ENCODE measurements around the gene PRKCH. TPM values are rescaled to one million over a fixed set of nuclear protein-coding genes. Genes with fewer than 3 reads are reported as not detected.

The PRKCH gene
- total and polyA plus RNA-seq, 2 experiments from 2014 or later = 2.4 to 3.5 TPM

DNA sequence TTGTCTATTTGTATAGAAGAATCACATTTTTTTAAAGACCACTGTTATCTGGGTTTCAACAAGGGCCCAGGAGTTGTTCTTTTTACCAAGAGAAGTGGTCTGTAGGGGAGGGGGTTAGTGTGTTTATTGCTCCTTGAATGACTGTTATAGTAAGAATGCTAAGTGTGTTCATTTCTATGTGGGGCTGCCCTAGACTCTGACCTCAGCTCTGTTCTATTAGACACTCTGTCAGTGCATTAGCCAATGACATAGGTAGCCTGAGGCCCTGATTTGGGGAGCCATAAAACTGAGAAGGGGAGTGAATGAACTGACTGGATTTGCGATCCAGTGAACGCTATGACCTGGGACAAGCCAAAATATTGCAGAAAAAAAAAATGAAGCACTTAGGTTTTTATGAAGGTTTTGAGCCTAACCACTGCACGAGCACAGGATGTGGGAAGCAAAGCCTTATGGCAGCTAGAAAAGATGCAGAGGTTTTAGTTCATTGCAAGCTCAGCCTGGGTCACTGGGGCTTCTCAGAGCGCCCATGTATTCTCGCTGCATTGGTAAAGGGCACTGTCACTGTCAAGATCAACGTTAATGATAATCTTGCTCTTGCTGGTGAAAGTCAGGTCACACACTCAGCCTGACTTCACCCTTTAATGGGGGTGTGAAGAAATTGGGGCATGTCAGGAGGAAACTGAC is 63.8 kb downstream of the PRKCH start:
- no peak overlapping the region for H2AFZ ChIP-seq
- H3K4me2 ChIP-seq (ENCODE audit: unreplicated experiment) = no peak overlapping the region
- peaks cover 7% of the 10 kb centered on the region for H3K4me1 ChIP-seq (ENCODE audit: insufficient read depth)
- DNase-seq = no peak
- H3K9me3 ChIP-seq (ENCODE audit: low read depth) = no peaks in the 10 kb centered on the region
- H3K9me2 ChIP-seq (ENCODE audit: insufficient read depth) = no peaks in the 10 kb centered on the region
- H3K9ac ChIP-seq = no peak overlapping the region
- H3K27ac ChIP-seq = no peak overlapping the region
- in situ Hi-C loops (cut with MboI) = no loop called here
- no peaks in the 10 kb centered on the region for H4K20me1 ChIP-seq (ENCODE audit: insufficient read depth)
- TF ChIP-seq EZH2 (IDR thresholded peaks at IDR 0.05; ENCODE audit: insufficient read depth, poor library complexity, severe bottlenecking) (no peak), EZH2phosphoT487 (IDR thresholded peaks at IDR 0.05; ENCODE audit: insufficient read depth, low read depth) (no peak)
- no peaks in the 10 kb centered on the region for H3F3A ChIP-seq (ENCODE audit: insufficient read depth)
- no peaks in the 10 kb centered on the region for H3K36me3 ChIP-seq (ENCODE audit: low read depth)
- 57 to 60% methylated on average over 6 of the region's 6 CpGs for WGBS, 2 experiments (ENCODE audit: low coverage in 1 of 2, low lambda C conversion rate in 2 of 2, missing lambda C conversion rate in 2 of 2)
- H3K27me3 ChIP-seq (replicated peaks; ENCODE audit: insufficient read depth) = peaks cover 18% of the 10 kb centered on the region
- no peak overlapping the region for H3K4me3 ChIP-seq
- no peaks in the 10 kb centered on the region for H3K79me2 ChIP-seq (ENCODE audit: insufficient read depth)

DNA sequence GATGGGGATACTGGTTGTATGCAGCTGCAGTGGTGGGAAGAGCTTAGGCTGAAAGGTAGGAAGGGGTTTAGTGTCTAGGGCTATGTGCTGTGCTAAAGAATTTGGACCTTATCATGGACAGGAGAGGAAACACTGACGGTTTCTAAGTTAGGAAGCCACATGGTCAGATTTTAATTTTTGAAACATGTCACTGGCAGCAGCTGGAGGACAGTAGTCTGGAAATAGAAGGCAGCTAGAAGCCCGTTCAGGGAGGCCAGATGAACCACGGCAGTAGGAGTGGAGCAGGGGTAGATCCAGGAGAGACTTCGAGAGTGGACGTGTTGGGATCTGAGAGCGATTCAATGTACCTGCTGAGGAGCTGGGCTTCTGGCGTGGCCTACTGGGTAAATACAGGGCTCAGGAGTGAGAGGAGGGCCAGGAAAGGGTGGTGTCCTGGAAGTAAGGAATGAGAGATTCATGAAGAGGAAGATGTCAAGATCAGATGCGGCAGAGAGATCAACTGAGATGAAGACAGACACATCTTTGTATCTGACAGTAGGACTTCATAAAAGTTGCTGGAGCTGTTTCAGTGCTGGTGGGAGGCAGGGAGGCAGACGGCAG is 64.9 kb downstream of the PRKCH start:
- Histone ChIP-seq H3K27me3 (replicated peaks; ENCODE audit: insufficient read depth) (peaks cover 9% of the 10 kb centered on the region), H3K79me2 (ENCODE audit: insufficient read depth) (no peaks in the 10 kb centered on the region), H3K9me2 (ENCODE audit: insufficient read depth) (no peaks in the 10 kb centered on the region), H2AFZ (no peak overlapping the region), H4K20me1 (ENCODE audit: insufficient read depth) (no peaks in the 10 kb centered on the region), H3K4me1 (ENCODE audit: insufficient read depth) (peaks cover 7% of the 10 kb centered on the region), H3K9me3 (ENCODE audit: low read depth) (no peaks in the 10 kb centered on the region), H3K4me2 (ENCODE audit: unreplicated experiment) (no peak overlapping the region), H3K9ac (no peak overlapping the region), H3K36me3 (ENCODE audit: low read depth) (no peaks in the 10 kb centered on the region), H3K4me3 (no peak overlapping the region), H3F3A (ENCODE audit: insufficient read depth) (no peaks in the 10 kb centered on the region), H3K27ac (no peak overlapping the region)
- no peak for DNase-seq
- in situ Hi-C loops (cut with MboI) = no loop called here
- WGBS, 2 experiments (ENCODE audit: low coverage in 1 of 2, low lambda C conversion rate in 2 of 2, missing lambda C conversion rate in 2 of 2) = 64 to 66% methylated on average over 9 of the region's 9 CpGs
- TF ChIP-seq EZH2phosphoT487 (IDR thresholded peaks at IDR 0.05; ENCODE audit: insufficient read depth, low read depth) (no peak), EZH2 (IDR thresholded peaks at IDR 0.05; ENCODE audit: insufficient read depth, poor library complexity, severe bottlenecking) (no peak)

GRCh38 chr14:61387076-61387475 is 65.7 kb downstream of the PRKCH start:
- Histone ChIP-seq H3K27ac (no peak overlapping the region), H3K36me3 (ENCODE audit: low read depth) (no peaks in the 10 kb centered on the region), H3K4me2 (ENCODE audit: unreplicated experiment) (no peak overlapping the region), H3K79me2 (ENCODE audit: insufficient read depth) (no peaks in the 10 kb centered on the region), H3K9me3 (ENCODE audit: low read depth) (no peaks in the 10 kb centered on the region), H2AFZ (no peak overlapping the region), H3K4me1 (ENCODE audit: insufficient read depth) (peaks cover 7% of the 10 kb centered on the region), H3K4me3 (no peak overlapping the region), H3K9me2 (ENCODE audit: insufficient read depth) (no peaks in the 10 kb centered on the region), H3K9ac (no peak overlapping the region), H4K20me1 (ENCODE audit: insufficient read depth) (no peaks in the 10 kb centered on the region), H3K27me3 (replicated peaks; ENCODE audit: insufficient read depth) (peaks cover 6% of the 10 kb centered on the region), H3F3A (ENCODE audit: insufficient read depth) (no peaks in the 10 kb centered on the region)
- in situ Hi-C loops (cut with MboI) = no loop called here
- no peak for DNase-seq
- TF ChIP-seq EZH2phosphoT487 (IDR thresholded peaks at IDR 0.05; ENCODE audit: insufficient read depth, low read depth) (no peak), EZH2 (IDR thresholded peaks at IDR 0.05; ENCODE audit: insufficient read depth, poor library complexity, severe bottlenecking) (no peak)
- 69 to 71% methylated on average over 4 of the region's 4 CpGs for WGBS, 2 experiments (ENCODE audit: low coverage in 1 of 2, low lambda C conversion rate in 2 of 2, missing lambda C conversion rate in 2 of 2)

- H3F3A ChIP-seq (ENCODE audit: insufficient read depth) = no peaks in the 10 kb centered on the region
- TF ChIP-seq EZH2 (IDR thresholded peaks at IDR 0.05; ENCODE audit: insufficient read depth, poor library complexity, severe bottlenecking) = no peak
- TF ChIP-seq EZH2phosphoT487 (IDR thresholded peaks at IDR 0.05; ENCODE audit: insufficient read depth, low read depth) = no peak
- H3K27me3 ChIP-seq (replicated peaks; ENCODE audit: insufficient read depth) = peaks cover 3% of the 10 kb centered on the region; the same call in 1 of the 2 replicates
- no peaks in the 10 kb centered on the region for H4K20me1 ChIP-seq (ENCODE audit: insufficient read depth)
- DNase-seq = peak; percentile 30
- no peak overlapping the region for H2AFZ ChIP-seq
- H3K27ac ChIP-seq = no peak overlapping the region
- H3K79me2 ChIP-seq (ENCODE audit: insufficient read depth) = no peaks in the 10 kb centered on the region
- peaks cover 7% of the 10 kb centered on the region for H3K4me1 ChIP-seq (ENCODE audit: insufficient read depth)
- no peak overlapping the region for H3K4me2 ChIP-seq (ENCODE audit: unreplicated experiment)
- no peaks in the 10 kb centered on the region for H3K36me3 ChIP-seq (ENCODE audit: low read depth)
- WGBS, 2 experiments (ENCODE audit: low coverage in 1 of 2, low lambda C conversion rate in 2 of 2, missing lambda C conversion rate in 2 of 2) = 83 to 84% methylated on average over 7 of the region's 7 CpGs
- no peaks in the 10 kb centered on the region for H3K9me2 ChIP-seq (ENCODE audit: insufficient read depth)
- no peak overlapping the region for H3K4me3 ChIP-seq
- no peak overlapping the region for H3K9ac ChIP-seq
- no peaks in the 10 kb centered on the region for H3K9me3 ChIP-seq (ENCODE audit: low read depth)
- in situ Hi-C loops (cut with MboI) = no loop called here
These were observed 67.0 kb downstream of the PRKCH start for GRCh38 chr14:61388173-61388975.

Measured in GM23248 (cell line).